NOMO-1 treated with DMSO at 0.1 percent for 48 hours (cell line): ENCODE results near the gene R3HDM4.
"Not testable (repeated sequence)": the region's sequence is repeated elsewhere in the genome, so short reads cannot be mapped to it uniquely, and the experiment has no call there.

Experiments used
- DNase-seq: peaks from one replicate; lab custom pipeline; 2025; ENCODE audit not compliant: unreplicated experiment; lab: John Stamatoyannopoulos, UW

Gene R3HDM4

DNA sequence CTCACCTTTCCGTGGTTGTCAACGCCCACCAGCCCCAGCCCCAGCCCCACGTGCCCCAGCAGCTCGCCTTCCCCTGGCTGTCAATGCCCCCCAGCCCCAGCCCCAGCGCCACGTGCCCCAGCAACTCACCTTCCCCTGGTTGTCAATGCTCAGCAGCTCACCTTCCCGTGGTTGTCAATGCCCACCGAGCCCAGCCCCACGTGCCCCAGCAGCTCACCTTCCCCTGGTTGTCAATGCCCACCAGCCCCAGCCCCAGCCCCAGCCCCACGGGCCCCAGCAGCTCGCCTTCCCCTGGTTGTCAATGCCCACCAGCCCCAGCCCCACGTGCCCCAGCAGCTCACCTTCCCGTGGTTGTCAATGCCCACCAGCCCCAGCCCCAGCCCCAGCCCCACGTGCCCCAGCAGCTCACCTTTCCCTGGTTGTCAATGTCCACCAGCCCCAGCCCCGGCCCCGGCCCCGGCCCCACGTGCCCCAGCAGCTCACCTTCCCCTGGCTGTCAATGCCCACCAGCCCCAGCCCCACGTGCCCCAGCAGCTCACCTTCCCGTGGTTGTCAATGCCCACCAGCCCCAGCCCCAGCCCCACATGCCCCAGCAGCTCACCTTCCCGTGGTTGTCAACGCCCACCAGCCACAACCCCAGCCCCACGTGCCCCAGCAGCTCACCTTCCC, 34.9 kb downstream of the R3HDM4 start:
- not testable (repeated sequence) for DNase-seq

DNA sequence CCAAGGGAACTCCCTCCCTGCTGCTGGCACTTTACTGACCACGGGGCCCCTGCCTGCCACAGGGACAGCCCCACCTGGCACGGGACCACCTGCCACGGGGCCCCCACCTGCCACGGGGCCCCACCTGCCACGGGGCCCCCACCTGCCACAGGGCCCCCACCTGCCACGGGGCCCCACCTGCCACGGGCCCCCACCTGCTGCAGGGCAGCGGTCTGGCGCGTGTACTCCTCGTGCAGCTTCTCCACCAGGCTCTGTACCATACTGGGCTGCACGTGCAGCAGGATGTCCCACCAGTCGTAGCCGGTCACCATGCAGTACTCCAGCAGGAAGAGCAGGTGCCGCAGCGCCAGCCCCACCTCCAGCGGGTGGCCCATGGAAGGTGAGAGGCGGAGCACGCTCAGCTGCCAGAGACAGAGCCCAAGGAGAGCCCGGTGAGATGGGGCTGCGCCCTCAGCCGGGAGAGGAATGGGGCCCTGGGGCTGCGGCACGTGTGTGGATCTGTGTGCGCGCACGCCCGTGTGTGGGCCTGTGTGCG, 36.2 kb downstream of the R3HDM4 start:
- no peak for DNase-seq

DNA sequence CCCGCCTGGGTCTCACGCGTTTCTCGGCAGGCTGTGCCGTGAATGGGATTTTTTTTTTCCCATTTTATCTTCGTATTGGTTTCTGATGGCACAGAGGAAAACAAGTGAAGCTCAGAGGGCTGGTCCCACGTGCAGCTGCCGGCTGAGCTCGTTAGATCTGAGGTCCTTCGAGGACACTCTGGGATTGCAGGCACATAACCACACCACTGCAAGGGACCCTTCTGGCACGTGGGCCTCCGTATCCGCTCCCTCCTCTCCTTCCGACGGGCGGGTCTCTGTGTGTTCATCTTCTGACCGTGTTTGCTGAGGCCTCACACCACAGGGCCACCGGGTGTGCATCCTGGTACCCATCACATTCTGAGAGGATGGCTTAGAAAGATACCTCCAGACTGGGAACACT, 36.9 kb downstream of the R3HDM4 start:
- DNase-seq, result no peak

DNA sequence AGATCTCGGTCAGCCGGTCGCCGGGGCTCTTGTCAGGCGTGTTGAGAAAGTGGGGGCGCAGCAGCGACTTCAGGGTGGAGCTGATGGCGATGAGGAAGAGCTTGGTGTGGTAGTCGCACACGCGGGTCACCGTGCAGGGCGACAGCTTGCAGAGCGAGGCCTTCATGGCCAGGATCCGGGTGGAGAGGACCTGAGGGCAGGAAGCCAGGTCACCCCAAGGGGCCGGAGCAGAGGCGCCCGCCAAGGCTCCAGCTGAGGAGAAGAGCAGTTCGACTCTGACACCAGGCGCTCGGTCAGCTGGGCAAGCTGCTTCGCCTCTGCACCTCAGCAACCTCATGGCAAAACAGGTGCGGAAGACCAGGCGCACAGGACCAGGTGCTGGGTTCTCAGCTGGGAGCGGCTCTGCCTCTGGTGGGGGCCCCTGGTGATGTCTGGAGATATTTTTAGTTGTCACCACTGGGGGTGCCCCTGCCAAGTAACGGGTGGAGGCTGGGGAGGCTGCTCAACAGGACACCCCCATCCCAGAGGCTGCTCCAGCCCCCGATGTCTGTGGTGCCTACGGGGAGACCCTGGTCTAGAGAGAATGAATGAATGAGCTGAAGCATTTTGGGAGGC, 37.6 kb downstream of the R3HDM4 start:
- no peak for DNase-seq

DNA sequence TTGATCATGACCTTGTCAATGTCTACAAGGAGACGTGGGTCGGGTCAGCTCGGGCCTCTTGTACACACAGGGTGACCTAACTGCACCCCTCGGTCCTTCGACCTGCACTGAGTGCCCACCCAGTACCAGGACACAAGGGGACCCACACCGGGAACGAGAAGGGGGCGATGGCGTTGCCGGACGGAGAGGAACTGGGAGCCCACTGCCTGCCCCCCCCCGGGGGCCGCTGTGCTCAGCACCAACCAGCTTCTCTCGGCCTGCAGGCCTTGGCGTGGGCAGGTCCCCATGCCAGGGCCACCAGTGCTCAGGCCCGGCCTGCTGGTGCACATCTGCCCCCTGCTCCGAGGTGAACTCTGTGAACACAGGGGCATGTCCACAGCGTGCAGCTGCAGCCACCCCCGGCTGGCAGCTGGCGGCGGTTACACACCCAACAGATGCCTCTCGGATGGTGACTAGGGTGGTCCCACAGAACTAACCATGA, 39.4 kb downstream of the R3HDM4 start:
- DNase-seq, result no peak

DNA sequence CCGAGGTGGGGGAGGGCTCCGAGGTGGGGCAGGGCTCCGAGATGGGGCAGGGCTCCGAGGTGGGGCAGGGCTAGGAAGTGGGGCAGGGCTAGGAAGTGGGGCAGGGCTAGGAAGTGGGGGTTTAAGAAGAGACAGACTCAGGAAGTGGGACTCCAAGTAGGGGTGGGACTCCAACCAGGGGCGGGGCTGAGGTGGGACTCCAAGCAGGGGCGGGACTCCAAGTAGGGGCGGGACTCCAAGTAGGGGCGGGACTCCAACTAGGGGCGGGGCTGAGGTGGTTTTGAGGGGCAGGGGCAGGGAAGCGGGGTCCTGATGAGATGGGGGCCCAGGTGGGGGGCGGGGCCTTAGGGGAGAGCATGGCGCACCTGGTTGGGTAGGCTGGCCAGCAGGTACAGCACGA, 39.9 kb downstream of the R3HDM4 start:
- DNase-seq, result peak; percentile 26

DNA sequence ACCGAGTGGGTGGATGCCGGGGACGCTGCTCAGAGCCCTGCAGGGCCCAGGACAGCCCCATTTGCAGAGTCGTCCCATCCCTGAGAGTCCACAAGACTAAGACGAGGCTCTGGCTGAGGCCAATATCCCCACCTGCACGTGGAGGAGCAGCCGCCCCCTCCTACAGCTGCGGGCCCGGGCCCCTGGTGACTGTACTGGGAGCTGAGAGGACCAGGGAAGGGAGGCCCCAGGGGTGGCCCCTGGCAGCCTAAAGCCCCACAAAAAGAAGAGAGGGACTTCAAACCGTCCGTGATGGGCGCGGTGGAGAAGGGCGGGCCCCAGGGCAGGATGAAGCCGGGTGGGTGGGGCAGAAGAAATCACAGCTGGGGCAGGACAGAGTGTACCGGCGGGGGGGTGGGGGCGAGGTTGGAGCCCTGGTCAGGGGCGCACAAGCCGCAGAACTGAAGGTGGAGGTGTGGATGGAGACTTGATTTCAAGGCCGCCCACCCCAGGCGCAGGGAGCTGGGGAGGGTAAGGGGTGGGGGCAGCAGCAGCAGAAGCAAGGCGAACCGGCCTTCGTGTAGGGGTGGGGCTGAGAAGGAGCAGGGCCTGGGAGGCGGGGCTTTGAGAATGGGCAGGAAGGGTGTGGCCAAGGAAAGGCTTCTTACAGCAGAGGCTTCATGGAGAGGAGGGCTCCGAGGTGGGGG, 40.6 kb downstream of the R3HDM4 start:
- DNase-seq, result peak; percentile 60

DNA sequence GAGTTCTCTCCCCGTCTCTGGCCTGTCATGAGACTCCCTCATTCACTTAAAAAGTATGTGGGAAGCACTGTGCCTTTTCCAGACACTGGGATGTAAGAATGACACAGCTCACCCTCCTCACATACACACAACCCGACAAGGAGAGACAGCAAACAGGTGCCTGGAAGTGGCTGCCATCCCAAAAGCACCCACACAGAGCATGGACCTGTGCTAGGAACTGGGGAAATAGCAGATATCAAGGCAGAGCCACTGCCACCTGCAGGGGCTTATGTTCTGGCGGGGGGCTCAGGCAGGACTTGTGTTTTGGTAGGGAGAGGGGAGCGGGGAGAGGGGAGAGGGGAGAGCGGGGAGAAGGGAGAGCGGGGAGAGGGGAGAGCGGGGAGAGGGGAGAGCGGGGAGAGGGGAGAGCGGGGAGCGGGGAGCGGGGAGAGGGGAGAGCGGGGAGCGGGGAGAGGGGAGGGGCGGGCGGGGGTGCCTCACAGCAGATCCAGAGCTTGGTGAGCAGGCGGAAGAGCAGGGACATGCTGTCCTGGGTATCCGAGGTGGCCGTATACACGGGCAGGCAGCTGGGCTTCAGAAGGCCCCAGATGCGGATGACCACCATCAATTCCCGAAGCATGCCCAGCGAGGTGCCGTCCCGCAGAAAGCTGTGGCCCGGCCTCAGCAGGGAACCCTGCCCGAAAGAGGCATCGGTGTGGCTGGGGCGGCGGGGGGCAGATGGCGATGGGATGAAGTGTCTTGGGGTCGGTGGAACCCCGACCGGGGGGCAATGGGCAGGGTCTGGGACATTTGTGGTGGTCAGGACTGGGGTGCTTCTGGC, 41.4 kb downstream of the R3HDM4 start:
- no peak for DNase-seq

DNA sequence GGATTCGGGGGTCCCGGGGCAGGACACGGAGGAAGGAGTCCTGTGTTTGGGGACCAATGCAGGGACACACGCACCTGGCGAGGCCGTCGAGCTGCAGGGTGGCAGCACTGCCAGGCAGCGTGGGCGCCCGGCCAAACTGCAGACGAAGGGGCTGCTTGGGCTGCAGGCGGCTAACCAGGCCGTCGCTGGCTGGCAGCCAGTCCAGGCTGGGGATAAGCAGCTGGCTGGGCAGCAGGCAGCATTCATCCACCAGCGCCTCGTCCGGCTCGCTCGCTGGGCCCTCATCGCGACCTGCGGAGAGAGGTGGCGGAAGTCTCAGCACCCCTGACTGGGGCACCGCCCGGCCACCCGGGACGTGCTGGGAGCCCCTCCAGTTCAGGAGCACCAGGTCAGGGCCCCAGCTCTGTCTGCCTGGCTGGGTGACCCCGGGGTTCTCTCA, 42.0 kb downstream of the R3HDM4 start:
- DNase-seq, result no peak

DNA sequence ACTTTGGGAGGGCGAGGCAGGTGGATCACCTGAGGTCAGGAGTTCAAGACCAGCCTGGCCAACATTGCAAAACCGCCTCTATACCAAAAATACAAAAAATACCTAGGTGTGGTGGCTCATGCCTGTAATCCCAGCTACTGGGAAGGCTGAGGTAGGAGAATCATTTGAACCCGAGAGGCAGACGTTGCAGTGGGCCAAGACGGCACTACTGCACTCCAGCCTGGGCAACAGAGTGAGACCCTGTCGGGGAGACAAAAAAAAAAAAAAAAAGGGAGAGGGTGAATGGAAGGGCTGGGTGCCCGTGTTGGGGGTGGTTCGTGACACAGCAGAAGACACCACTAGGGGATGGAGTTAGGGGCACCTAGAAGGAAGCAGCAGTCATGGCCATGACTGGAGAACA, 42.7 kb downstream of the R3HDM4 start:
- DNase-seq, result no peak

DNA sequence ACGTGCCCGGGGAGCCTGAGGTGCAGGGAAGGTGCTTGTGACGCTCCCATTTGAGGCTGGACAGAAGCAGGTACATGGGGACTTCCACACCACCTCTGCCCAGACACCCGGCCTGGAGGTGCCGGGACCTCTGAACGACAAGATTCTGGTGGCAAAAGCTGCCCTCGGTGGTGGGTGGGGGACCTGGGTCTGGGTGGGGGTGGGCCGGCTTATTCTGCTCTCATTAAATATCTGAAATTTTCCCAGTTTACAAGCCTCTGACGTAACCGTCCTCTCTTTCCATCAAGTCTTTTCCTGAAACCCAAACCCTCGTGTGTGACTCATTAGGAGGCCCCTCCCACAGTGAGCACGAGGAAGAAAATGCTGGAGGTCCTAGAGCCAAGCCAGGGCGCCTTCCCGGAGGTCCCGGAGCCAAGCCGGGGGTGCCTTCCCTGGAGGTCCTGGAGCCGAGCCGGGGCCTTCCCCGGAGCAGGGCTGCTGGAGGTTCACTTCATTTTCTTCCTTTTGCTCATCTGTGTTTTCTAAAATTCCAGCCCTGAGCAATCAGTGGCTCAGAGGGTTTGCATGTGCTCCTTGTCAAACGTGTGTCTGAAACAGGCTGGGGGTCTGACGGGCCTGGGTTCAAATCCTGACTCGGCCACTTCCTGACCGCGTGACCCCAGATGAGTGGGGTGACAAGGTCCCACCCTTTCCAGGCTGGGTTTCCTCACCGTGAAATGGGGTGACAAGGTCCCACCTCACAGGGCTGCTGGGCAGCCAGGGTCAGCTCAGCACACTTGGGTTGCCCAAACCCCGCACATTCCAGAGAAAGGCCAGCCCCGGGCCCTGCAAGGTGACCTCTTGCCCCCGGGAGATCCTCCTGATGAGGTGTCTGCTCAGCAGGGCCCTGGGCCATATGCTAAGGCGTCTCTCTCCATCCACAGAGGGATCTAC, 43.5 kb downstream of the R3HDM4 start:
- DNase-seq, result no peak

DNA sequence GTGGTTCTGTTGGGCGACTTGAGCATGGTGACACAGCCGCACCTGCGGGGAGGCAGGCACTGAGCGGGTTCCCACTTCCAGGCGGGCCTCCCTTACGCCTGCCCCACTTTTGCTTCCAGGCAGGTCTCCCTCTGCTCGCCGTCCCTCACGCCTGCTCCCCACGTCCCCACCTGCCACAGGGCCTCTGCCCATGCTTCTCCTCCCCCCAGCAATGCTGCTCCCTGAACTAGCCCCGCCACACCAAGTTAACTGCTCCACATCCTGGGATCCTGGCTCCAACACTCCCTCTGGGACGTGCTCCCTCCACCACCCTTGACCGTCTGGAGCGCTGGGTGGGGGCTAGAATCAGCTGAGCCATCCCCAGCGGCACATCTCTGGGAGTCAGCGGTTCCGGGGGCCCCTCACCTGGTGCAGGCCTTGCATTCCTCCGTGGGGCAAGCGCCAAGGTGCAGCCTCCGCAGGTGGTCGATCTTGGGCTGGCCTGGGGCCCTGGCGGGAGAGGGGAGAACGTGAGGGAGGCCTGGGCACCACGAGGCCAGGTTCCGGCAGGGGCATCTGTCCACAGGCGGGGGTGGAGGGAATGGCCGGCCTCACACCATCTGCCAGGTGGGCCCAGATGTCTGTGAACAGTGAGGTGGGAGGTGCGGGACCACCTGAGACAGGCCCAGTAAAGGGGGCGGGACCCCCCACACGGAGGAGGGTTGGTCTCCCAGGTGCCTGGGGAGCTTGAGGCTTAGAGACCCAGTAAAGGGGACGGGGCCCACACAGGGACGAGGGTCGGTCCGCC, 44.4 kb downstream of the R3HDM4 start:
- DNase-seq, result no peak

DNA sequence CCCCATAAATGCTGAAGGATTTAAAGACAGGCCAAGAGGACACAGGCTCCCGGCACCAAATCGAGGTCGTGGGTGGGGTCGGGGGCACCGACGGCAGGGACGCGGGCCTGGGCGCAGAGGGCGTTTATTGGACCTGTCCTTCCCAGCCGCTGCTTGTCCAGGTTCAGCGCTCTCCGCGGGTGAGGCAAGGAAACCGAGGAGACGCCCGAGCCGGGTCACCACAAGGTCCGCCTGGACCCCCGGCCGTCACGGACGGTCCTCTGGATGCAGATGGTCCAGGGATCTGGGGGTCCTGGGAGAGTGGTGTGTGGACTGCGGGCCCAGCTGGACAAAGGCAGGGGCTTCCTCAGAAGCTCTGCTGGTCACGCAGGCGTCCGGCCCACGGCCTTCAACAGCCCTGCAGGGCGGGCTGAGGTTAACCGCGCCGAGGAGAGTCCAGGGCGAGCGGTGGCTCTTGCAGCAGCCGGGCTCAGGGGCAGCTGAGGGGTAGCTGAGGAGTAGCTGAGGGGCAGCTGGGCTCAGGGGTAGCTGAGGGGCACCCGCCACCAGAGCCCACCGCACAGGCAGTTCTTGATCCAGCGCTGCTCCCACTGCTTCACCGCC, 45.1 kb downstream of the R3HDM4 start:
- no peak for DNase-seq

DNA sequence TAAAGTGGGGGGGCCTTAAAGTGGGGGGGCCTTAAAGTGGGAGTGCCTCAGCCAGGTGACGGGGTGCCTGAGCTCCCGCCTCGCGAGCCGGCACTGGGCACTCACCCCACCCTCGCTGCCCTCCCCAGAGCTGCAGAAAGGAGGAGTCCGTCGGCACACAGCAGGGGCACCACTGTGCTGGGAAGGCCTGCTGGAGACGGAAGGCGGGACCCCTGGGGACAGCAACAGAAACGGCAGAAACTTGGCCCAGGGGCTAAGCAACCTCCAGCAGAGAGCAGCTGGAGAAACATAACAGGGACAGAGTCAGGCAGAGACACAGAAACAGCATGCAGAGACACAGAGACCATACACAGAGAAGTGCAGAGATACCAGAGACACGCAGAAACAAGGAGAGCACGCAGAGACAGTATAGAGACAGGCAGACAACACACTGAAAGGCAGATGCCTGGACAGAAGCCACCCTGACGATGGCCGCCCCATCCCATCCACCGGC, 45.7 kb downstream of the R3HDM4 start:
- no peak for DNase-seq

DNA sequence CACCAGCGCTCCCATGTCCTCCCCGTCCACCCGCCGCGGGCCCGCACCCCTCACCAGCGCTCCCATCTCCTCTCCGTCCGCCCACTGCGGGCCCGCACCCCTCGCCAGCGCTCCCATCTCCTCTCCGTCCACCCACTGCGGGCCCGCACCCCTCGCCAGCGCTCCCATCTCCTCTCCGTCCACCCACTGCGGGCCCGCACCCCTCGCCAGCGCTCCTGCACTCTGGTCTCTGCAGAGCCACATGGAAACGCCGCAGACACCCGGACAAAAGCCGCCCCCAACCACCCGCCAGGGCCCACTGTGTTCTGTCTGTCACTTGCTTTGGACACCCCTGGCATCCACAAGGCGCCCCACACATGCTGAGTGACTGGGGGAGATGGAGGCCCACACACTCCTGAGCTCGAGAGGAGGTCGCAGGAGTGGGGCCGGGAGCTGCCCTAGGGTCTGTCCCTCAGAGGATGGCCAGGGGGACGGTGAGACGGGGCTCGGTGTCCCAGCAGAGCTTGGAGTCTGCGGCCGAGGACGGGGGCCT, 46.2 kb downstream of the R3HDM4 start:
- DNase-seq, result no peak

DNA sequence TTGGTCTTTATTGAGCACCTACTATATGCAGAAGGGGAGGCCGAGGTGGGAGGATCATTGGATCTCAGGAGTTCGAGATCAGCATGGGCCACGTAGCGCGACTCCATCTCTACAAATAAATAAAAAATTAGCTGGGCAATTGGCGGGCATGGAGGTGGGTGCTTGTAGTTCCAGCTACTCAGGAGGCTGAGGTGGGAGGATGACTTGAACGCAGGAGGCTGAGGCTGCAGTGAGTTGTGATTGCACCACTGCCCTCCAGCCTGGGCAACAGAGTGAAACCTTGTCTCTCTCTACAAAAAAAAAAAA, 49.8 kb downstream of the R3HDM4 start:
- DNase-seq, result no peak

DNA sequence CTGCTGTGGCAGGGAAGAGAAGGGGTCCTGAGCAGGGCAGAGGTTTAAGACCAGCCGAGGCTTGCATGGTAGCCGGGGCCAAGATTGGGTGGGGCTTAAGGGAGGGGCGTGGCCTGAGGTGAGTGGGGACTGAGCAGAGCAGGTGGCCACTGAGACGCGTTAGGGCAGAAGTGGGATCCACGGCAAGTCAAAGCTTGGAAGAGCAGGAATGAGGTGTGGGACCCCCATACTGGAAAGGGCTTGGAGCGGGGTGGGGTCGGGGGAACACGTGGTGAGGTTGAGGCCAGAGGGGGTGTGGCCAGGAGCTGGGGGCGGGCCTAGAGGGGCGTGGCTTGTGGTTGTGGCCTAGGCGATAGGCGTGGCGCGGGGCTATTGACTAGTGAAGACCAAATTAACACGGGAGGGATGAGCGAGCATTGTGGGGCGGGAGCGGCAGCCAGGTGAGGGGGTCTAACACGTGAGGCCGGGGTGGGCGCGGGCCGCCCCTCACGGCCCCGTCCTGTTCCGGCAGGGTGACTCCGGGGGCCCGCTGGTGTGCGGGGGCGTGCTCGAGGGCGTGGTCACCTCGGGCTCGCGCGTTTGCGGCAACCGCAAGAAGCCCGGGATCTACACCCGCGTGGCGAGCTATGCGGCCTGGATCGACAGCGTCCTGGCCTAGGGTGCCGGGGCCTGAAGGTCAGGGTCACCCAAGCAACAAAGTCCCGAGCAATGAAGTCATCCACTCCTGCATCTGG, 50.3 kb downstream of the R3HDM4 start:
- no peak for DNase-seq
